ENCODE measurements around the gene RNF112. TPM values are rescaled to one million over a fixed set of nuclear protein-coding genes. Genes with fewer than 3 reads are reported as not detected.
A peak's percentile ranks its signal among the peaks of the same experiment; 100 is the strongest.

RNF112 gene
- total and polyA plus RNA-seq, 2 of the 8 experiments (the other 6 are each of a cell fraction or from before 2014, with no cell fraction given): 1.1 to 2.2 TPM

DNA sequence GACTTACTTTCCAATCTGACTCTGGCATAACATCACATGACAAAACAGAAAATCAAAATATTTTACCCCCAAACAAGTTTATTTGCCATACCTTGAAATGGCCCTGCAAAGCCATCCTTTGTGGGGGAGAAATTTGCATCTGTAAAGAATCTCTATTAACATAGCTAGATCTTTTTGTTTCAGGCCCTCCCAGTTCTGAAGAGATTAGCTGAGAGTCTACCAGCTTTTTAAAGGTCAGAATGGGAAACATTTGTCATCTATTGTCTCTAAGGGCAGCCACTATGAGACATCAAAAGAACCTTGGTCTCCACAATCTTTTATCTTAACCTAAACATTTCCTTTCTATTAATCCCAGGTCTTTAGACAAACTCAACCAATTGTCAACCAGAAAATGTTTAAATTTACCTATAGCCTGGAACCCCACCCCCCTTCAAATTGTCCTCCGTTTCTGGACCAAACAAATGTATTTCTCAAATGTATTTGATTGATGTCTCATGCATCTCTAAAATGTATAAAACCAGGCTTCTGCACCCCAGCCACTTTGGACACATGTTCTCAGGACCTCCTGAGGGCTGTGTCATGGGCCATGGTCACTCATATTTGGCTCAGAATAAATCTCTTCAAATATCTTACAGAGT, 48.1 kb downstream of the RNF112 start (continued):
- TF ChIP-seq, protein P1, sequence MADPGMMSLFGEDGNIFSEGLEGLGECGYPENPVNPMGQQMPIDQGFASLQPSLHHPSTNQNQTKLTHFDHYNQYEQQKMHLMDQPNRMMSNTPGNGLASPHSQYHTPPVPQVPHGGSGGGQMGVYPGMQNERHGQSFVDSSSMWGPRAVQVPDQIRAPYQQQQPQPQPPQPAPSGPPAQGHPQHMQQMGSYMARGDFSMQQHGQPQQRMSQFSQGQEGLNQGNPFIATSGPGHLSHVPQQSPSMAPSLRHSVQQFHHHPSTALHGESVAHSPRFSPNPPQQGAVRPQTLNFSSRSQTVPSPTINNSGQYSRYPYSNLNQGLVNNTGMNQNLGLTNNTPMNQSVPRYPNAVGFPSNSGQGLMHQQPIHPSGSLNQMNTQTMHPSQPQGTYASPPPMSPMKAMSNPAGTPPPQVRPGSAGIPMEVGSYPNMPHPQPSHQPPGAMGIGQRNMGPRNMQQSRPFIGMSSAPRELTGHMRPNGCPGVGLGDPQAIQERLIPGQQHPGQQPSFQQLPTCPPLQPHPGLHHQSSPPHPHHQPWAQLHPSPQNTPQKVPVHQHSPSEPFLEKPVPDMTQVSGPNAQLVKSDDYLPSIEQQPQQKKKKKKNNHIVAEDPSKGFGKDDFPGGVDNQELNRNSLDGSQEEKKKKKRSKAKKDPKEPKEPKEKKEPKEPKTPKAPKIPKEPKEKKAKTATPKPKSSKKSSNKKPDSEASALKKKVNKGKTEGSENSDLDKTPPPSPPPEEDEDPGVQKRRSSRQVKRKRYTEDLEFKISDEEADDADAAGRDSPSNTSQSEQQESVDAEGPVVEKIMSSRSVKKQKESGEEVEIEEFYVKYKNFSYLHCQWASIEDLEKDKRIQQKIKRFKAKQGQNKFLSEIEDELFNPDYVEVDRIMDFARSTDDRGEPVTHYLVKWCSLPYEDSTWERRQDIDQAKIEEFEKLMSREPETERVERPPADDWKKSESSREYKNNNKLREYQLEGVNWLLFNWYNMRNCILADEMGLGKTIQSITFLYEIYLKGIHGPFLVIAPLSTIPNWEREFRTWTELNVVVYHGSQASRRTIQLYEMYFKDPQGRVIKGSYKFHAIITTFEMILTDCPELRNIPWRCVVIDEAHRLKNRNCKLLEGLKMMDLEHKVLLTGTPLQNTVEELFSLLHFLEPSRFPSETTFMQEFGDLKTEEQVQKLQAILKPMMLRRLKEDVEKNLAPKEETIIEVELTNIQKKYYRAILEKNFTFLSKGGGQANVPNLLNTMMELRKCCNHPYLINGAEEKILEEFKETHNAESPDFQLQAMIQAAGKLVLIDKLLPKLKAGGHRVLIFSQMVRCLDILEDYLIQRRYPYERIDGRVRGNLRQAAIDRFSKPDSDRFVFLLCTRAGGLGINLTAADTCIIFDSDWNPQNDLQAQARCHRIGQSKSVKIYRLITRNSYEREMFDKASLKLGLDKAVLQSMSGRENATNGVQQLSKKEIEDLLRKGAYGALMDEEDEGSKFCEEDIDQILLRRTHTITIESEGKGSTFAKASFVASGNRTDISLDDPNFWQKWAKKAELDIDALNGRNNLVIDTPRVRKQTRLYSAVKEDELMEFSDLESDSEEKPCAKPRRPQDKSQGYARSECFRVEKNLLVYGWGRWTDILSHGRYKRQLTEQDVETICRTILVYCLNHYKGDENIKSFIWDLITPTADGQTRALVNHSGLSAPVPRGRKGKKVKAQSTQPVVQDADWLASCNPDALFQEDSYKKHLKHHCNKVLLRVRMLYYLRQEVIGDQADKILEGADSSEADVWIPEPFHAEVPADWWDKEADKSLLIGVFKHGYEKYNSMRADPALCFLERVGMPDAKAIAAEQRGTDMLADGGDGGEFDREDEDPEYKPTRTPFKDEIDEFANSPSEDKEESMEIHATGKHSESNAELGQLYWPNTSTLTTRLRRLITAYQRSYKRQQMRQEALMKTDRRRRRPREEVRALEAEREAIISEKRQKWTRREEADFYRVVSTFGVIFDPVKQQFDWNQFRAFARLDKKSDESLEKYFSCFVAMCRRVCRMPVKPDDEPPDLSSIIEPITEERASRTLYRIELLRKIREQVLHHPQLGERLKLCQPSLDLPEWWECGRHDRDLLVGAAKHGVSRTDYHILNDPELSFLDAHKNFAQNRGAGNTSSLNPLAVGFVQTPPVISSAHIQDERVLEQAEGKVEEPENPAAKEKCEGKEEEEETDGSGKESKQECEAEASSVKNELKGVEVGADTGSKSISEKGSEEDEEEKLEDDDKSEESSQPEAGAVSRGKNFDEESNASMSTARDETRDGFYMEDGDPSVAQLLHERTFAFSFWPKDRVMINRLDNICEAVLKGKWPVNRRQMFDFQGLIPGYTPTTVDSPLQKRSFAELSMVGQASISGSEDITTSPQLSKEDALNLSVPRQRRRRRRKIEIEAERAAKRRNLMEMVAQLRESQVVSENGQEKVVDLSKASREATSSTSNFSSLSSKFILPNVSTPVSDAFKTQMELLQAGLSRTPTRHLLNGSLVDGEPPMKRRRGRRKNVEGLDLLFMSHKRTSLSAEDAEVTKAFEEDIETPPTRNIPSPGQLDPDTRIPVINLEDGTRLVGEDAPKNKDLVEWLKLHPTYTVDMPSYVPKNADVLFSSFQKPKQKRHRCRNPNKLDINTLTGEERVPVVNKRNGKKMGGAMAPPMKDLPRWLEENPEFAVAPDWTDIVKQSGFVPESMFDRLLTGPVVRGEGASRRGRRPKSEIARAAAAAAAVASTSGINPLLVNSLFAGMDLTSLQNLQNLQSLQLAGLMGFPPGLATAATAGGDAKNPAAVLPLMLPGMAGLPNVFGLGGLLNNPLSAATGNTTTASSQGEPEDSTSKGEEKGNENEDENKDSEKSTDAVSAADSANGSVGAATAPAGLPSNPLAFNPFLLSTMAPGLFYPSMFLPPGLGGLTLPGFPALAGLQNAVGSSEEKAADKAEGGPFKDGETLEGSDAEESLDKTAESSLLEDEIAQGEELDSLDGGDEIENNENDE (IDR thresholded peaks at IDR 0.05; ENCODE audit: insufficient replicate concordance, low read length): peak; percentile 66

Data from H1 (cell line).